ENCODE data around the gene SMG9. TPM values are rescaled to one million over a fixed set of nuclear protein-coding genes. Genes with fewer than 3 reads are reported as not detected.
"Not testable (repeated sequence)": the region's sequence is repeated elsewhere in the genome, so short reads cannot be mapped to it uniquely, and the experiment has no call there.

The SMG9 gene
- total RNA-seq, 1 donor from 2014 or later, result 35.0 TPM

DNA sequence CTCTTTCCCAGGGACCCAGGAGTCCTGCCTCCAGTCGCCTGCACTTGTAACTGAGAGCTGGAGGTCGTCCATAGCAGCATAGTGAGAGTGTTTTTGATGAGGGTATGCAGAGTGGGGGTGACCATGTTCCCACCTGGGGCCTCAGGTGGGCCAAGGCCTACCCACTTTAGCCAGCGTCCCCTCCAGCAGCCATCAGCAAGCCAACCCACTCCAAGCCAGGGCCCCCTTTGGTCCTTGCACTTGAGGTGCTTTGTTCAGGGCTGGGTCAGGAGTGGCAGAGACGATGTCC, 11.9 kb upstream of the SMG9 start:
- no peak overlapping the region for H3K4me3 Mint-ChIP-seq (ENCODE audit: unreplicated experiment)
- H3K36me3 ChIP-seq (ENCODE audit: insufficient read depth, low read length), result no peaks in the 10 kb centered on the region
- FAIRE-seq, result no peak

DNA sequence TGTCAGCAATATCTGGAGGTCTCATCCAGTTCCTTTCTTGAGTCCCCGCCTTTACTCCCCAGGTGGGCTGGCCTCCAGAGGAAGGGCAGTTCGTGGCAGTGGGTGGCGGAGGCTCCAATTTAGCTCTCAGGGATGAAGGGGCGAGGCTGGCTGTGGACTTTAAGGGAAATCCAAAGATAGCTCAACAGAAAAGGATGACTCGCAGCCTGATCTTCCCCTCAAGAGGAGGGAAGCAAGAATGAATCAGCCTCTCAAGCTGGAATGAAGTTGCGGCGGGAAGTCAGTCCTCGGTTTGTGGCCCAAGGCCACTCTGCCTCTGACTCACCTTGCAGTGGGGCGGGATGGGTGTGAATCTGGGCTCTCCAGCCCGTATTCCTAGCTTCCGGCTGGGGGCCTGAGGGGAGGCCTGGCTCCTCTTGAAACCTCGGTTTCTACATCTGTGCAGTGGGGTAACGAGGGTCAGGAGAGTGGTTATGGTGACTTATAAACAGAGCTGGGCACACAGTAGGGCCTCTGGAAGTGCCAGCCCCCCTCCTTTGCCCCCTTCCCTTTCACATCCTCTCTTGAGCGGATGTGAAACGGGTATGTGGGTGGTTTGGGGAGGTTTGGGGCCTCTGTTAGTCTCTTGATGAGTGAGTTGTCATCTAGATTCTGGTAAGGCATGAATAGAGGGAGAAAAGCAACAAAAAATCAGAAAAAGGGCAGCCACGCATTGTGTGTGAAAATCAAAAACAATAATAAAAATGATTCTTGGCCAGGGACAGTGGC, 10.5 kb upstream of the SMG9 start:
- Histone ChIP-seq H3K79me2 (ENCODE audit: insufficient read depth, low read length) (no peaks in the 10 kb centered on the region), H3K4me3 (ENCODE audit: insufficient read depth, low read depth, low read length) (no peak overlapping the region), H3K27me3 (ENCODE audit: insufficient read depth, low read length) (no peaks in the 10 kb centered on the region), H4K20me1 (ENCODE audit: insufficient read depth, low read length) (no peaks in the 10 kb centered on the region), H3K36me3 (ENCODE audit: insufficient read depth, low read length) (no peaks in the 10 kb centered on the region), H3K9ac (ENCODE audit: low read length) (peak overlapping the region; percentile 49), H3K4me1 (ENCODE audit: insufficient read depth, low read length) (peaks cover 43% of the 10 kb centered on the region), H3K27ac (ENCODE audit: low read depth, low read length) (peak overlapping the region; percentile 80), H2AFZ (ENCODE audit: low read depth, low read length) (peak overlapping the region; percentile 44), H3K9me3 (ENCODE audit: insufficient read depth, low read depth, low read length) (no peaks in the 10 kb centered on the region), H3K4me2 (ENCODE audit: low read length) (peak overlapping the region; percentile 59)
- Mint-ChIP-seq H3K4me1 (ENCODE audit: low read depth, unreplicated experiment) (peaks cover 32% of the 10 kb centered on the region), H3K9me3 (ENCODE audit: unreplicated experiment) (peaks cover under 1% of the 10 kb centered on the region), H3K27ac (ENCODE audit: unreplicated experiment) (peak overlapping the region; percentile 93), H3K4me3 (ENCODE audit: unreplicated experiment) (peak overlapping the region; percentile 57), H3K27me3 (ENCODE audit: low read depth, unreplicated experiment) (peaks cover 15% of the 10 kb centered on the region), H3K36me3 (ENCODE audit: low read depth, unreplicated experiment) (peaks cover under 1% of the 10 kb centered on the region)
- TF ChIP-seq EZH2 (IDR thresholded peaks at IDR 0.05; ENCODE audit: insufficient read depth, low read length), result no peak
- TF ChIP-seq, protein P1, sequence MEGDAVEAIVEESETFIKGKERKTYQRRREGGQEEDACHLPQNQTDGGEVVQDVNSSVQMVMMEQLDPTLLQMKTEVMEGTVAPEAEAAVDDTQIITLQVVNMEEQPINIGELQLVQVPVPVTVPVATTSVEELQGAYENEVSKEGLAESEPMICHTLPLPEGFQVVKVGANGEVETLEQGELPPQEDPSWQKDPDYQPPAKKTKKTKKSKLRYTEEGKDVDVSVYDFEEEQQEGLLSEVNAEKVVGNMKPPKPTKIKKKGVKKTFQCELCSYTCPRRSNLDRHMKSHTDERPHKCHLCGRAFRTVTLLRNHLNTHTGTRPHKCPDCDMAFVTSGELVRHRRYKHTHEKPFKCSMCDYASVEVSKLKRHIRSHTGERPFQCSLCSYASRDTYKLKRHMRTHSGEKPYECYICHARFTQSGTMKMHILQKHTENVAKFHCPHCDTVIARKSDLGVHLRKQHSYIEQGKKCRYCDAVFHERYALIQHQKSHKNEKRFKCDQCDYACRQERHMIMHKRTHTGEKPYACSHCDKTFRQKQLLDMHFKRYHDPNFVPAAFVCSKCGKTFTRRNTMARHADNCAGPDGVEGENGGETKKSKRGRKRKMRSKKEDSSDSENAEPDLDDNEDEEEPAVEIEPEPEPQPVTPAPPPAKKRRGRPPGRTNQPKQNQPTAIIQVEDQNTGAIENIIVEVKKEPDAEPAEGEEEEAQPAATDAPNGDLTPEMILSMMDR (IDR thresholded peaks at IDR 0.05; ENCODE audit: insufficient read depth, low read depth, low read length), result no peak
- FAIRE-seq (peak; percentile 99), DNase-seq (ENCODE audit: low read depth) (peak; percentile 98)

More for the DNA sequence above, 11.9 kb upstream of the SMG9 start:
- Histone ChIP-seq H3K4me3 (ENCODE audit: insufficient read depth, low read depth, low read length) (no peak overlapping the region), H2AFZ (ENCODE audit: low read depth, low read length) (no peak overlapping the region), H4K20me1 (ENCODE audit: insufficient read depth, low read length) (no peaks in the 10 kb centered on the region), H3K27me3 (ENCODE audit: insufficient read depth, low read length) (no peaks in the 10 kb centered on the region), H3K4me1 (ENCODE audit: insufficient read depth, low read length) (peaks cover 36% of the 10 kb centered on the region), H3K27ac (ENCODE audit: low read depth, low read length) (no peak overlapping the region), H3K9me3 (ENCODE audit: insufficient read depth, low read depth, low read length) (no peaks in the 10 kb centered on the region), H3K79me2 (ENCODE audit: insufficient read depth, low read length) (no peaks in the 10 kb centered on the region), H3K9ac (ENCODE audit: low read length) (no peak overlapping the region), H3K4me2 (ENCODE audit: low read length) (no peak overlapping the region)
- Mint-ChIP-seq H3K27me3 (ENCODE audit: low read depth, unreplicated experiment) (peaks cover 25% of the 10 kb centered on the region), H3K9me3 (ENCODE audit: unreplicated experiment) (peaks cover 1% of the 10 kb centered on the region), H3K4me1 (ENCODE audit: low read depth, unreplicated experiment) (peaks cover 27% of the 10 kb centered on the region), H3K27ac (ENCODE audit: unreplicated experiment) (peak overlapping the region; percentile 26), H3K36me3 (ENCODE audit: low read depth, unreplicated experiment) (peaks cover 3% of the 10 kb centered on the region)
- TF ChIP-seq, protein P1 (IDR thresholded peaks at IDR 0.05; ENCODE audit: insufficient read depth, low read depth, low read length), result no peak
- TF ChIP-seq EZH2 (IDR thresholded peaks at IDR 0.05; ENCODE audit: insufficient read depth, low read length), result no peak
- no peak for DNase-seq (ENCODE audit: low read depth)

DNA sequence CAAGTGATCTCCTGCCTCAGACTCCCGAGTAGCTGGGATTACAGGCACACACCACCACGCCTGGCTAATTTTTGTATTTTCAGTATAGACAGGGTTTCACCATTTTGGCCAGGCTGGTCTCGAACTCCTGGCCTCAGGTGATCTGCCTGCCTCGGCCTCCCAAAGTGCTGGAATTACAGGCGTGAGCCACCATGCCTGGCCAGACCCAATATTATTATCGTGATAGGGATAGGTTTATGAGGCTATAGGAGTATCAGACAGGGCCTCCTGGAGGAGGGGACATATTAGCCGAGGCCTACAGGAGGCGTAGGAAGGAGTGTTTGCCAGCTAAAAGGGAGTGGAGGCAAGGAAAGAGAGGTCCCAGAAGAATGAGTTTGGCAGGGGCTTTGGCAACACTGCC, 9.9 kb upstream of the SMG9 start:
- peak overlapping the region; percentile 78 for H3K27ac ChIP-seq (ENCODE audit: low read depth, low read length)
- Mint-ChIP-seq H3K27ac (ENCODE audit: unreplicated experiment) (peak overlapping the region; percentile 93), H3K4me3 (ENCODE audit: unreplicated experiment) (peak overlapping the region; percentile 29), H3K4me1 (ENCODE audit: low read depth, unreplicated experiment) (peaks cover 32% of the 10 kb centered on the region)
- not testable (repeated sequence) for H3K4me3 ChIP-seq (ENCODE audit: insufficient read depth, low read depth, low read length); DNase-seq (ENCODE audit: low read depth); FAIRE-seq; H3K36me3 ChIP-seq (ENCODE audit: insufficient read depth, low read length); H3K27me3 Mint-ChIP-seq (ENCODE audit: low read depth, unreplicated experiment); H2AFZ ChIP-seq (ENCODE audit: low read depth, low read length); H3K9me3 ChIP-seq (ENCODE audit: insufficient read depth, low read depth, low read length); H4K20me1 ChIP-seq (ENCODE audit: insufficient read depth, low read length); H3K27me3 ChIP-seq (ENCODE audit: insufficient read depth, low read length); H3K36me3 Mint-ChIP-seq (ENCODE audit: low read depth, unreplicated experiment); H3K79me2 ChIP-seq (ENCODE audit: insufficient read depth, low read length); H3K9me3 Mint-ChIP-seq (ENCODE audit: unreplicated experiment)
- H3K4me1 ChIP-seq (ENCODE audit: insufficient read depth, low read length), result peaks cover 43% of the 10 kb centered on the region
- peak overlapping the region; percentile 55 for H3K4me2 ChIP-seq (ENCODE audit: low read length)
- peak overlapping the region; percentile 49 for H3K9ac ChIP-seq (ENCODE audit: low read length)

Measured in astrocyte (in vitro differentiated cells and primary cell).